Endodermal cell (in vitro differentiated cells): Measurements from ENCODE around the gene ADGRB2. TPM values are rescaled to one million over a fixed set of nuclear protein-coding genes. Genes with fewer than 3 reads are reported as not detected.

Experiments
- DNase-seq: peaks from one replicate; pipeline ENCODE4 v3.0.0-alpha.2; 2017
- H3K27ac ChIP-seq: 2 replicates; pipeline ENCODE4 v1.5.1; 2013; ENCODE audit warnings: mild to moderate bottlenecking, low read depth, low read length, moderate library complexity
- H3K27me3 ChIP-seq: 2 replicates; pipeline ENCODE4 v1.6.1; 2013; ENCODE audit warnings: mild to moderate bottlenecking, low read length, moderate library complexity; ENCODE audit not compliant: insufficient read depth, control insufficient read depth, poor library complexity, severe bottlenecking
- H3K36me3 ChIP-seq: 2 replicates; pipeline ENCODE4 v1.7.0; 2013; ENCODE audit warnings: mild to moderate bottlenecking, low read length, moderate library complexity; ENCODE audit not compliant: control insufficient read depth, insufficient read depth
- H3K4me1 ChIP-seq: one replicate; pipeline ENCODE4 v1.7.0; 2013; ENCODE audit warnings: low read length; ENCODE audit not compliant: control insufficient read depth, insufficient read depth
- H3K4me3 ChIP-seq: 2 replicates; pipeline ENCODE4 v1.5.1; 2013; ENCODE audit warnings: mild to moderate bottlenecking, low read length, moderate library complexity
- H3K9ac ChIP-seq: 2 replicates; pipeline ENCODE4 v1.6.1; 2013; ENCODE audit warnings: mild to moderate bottlenecking, low read length, moderate library complexity; ENCODE audit not compliant: poor library complexity, severe bottlenecking; ENCODE audit errors: extremely low read depth
- H3K9me3 ChIP-seq: 2 replicates; pipeline ENCODE4 v1.6.1; 2013; ENCODE audit warnings: mild to moderate bottlenecking, low read length, moderate library complexity; ENCODE audit not compliant: control insufficient read depth
- H3K27ac Mint-ChIP-seq: 2 replicates; pipeline ENCODE4 v1.8.0; 2020; ENCODE audit warnings: mixed read lengths
- H3K27me3 Mint-ChIP-seq: 2 replicates; pipeline ENCODE4 v1.8.0; 2021; ENCODE audit warnings: mild to moderate bottlenecking, mixed read lengths; ENCODE audit not compliant: insufficient read depth
- H3K36me3 Mint-ChIP-seq: 2 replicates; pipeline ENCODE4 v1.8.0; 2020; ENCODE audit warnings: low read depth, mixed read lengths
- H3K4me1 Mint-ChIP-seq: 2 replicates; pipeline ENCODE4 v1.8.0; 2020; ENCODE audit warnings: mixed read lengths
- H3K4me3 Mint-ChIP-seq: 2 replicates; pipeline ENCODE4 v1.8.0; 2020; ENCODE audit warnings: mild to moderate bottlenecking, moderate library complexity, mixed read lengths
- H3K9me3 Mint-ChIP-seq: 2 replicates; pipeline ENCODE4 v1.8.0; 2020; ENCODE audit warnings: mild to moderate bottlenecking, mixed read lengths
- CTCF ChIP-seq: fragments of 200-600 bp; sonication (generic); conservative IDR thresholded peaks from 2 replicates; pipeline ENCODE4 v1.5.0; 2021; ENCODE audit warnings: antibody characterized with exemption, mild to moderate bottlenecking
- WGBS, 2 experiments: methylation state at CpG; one replicate each; pipeline versions ENCODE4 v1.1.5 to v1.1.7; 2013; ENCODE audit warnings: missing lambda C conversion rate in 2 of 2, mixed read lengths in 1 of 2; ENCODE audit not compliant: insufficient coverage in 1 of 2, insufficient read length in 1 of 2; 5-methylcytosine and 5-hydroxymethylcytosine counted together
- total RNA-seq, 2 donors: library from RNA; stranded (reverse); fragmentation: NEBNext Ultra II Directional in 1 of 2; extraction: Animal tissue kit (Norgen Biotek cat#: 25700) in 1 of 2; gene quantifications; 2 replicates in 1 of 2; 3 replicates in 1 of 2; pipeline ENCODE4 v1.2.1, GENCODE V29; 2021

The ADGRB2 gene
- total RNA-seq, 2 donors from 2014 or later = 13.1 to 22.7 TPM

- H3K9ac ChIP-seq = no peak within 1 kb of the TSS
- H3K9me3 Mint-ChIP-seq = no peaks in the 10 kb centered on the region
- peak within 1 kb of the TSS; percentile 37 for H3K27ac Mint-ChIP-seq
- peaks cover 12% of the 10 kb centered on the region for H3K4me1 Mint-ChIP-seq
- no peaks in the 10 kb centered on the region for H3K9me3 ChIP-seq
- H3K4me3 ChIP-seq = peak within 1 kb of the TSS; percentile 33
- DNase-seq = peak; percentile 85
- H3K27me3 Mint-ChIP-seq = peaks cover 14% of the 10 kb centered on the region
- no peak for TF ChIP-seq CTCF
- peak within 1 kb of the TSS; percentile 52 for H3K4me3 Mint-ChIP-seq
- WGBS, 2 experiments = 52 to 70% methylated on average over 17 to 40 of the region's 40 CpGs
- H3K27ac ChIP-seq = no peak within 1 kb of the TSS
- H3K36me3 ChIP-seq = no peaks in the 10 kb centered on the region
- peaks cover 11% of the 10 kb centered on the region for H3K4me1 ChIP-seq
- peaks cover 12% of the 10 kb centered on the region for H3K27me3 ChIP-seq
- no peaks in the 10 kb centered on the region for H3K36me3 Mint-ChIP-seq
Observed at GRCh38 chr1:31703431-31704270, 60.5 kb downstream of the ADGRB2 start, which contains the start of gene COL16A1. COL16A1 (minus strand) TSS chr1:31704017; CDS start chr1:31702193, 1,824 bp downstream.

GRCh38 chr1:31702836-31703404, 61.2 kb downstream of the ADGRB2 start:
- WGBS, 2 experiments = 88 to 90% methylated on average over 8 of the region's 8 CpGs
- Mint-ChIP-seq H3K4me3 (peak overlapping the region; percentile 52), H3K27ac (no peak overlapping the region), H3K4me1 (peaks cover 12% of the 10 kb centered on the region), H3K36me3 (no peaks in the 10 kb centered on the region), H3K27me3 (peaks cover 13% of the 10 kb centered on the region), H3K9me3 (no peaks in the 10 kb centered on the region)
- Histone ChIP-seq H3K4me1 (peaks cover 11% of the 10 kb centered on the region), H3K36me3 (no peaks in the 10 kb centered on the region), H3K27ac (no peak overlapping the region), H3K9me3 (no peaks in the 10 kb centered on the region), H3K9ac (no peak overlapping the region), H3K27me3 (peaks cover 12% of the 10 kb centered on the region), H3K4me3 (no peak overlapping the region)
- no peak for DNase-seq
- TF ChIP-seq CTCF = no peak

- DNase-seq = peak; percentile 62
- Mint-ChIP-seq H3K36me3 (no peaks in the 10 kb centered on the region), H3K27ac (no peak overlapping the region), H3K4me1 (peaks cover 12% of the 10 kb centered on the region), H3K27me3 (peaks cover 12% of the 10 kb centered on the region), H3K4me3 (no peak overlapping the region), H3K9me3 (no peaks in the 10 kb centered on the region)
- TF ChIP-seq CTCF = no peak
- Histone ChIP-seq H3K9me3 (no peaks in the 10 kb centered on the region), H3K36me3 (no peaks in the 10 kb centered on the region), H3K9ac (no peak overlapping the region), H3K27me3 (peaks cover 12% of the 10 kb centered on the region), H3K4me3 (no peak overlapping the region), H3K27ac (no peak overlapping the region), H3K4me1 (peaks cover 11% of the 10 kb centered on the region)
- WGBS, 2 experiments = 82 to 84% methylated on average over 6 to 10 of the region's 10 CpGs
Observed at GRCh38 chr1:31701091-31701736, 62.9 kb downstream of the ADGRB2 start.
